Cardiac fibroblast (primary cell): Measurements from ENCODE around the gene PRKAG3.

Experiments
- DNase-seq, 2 donors: peaks; one replicate each; pipeline versions ENCODE4 v3.0.0 to v3.0.0-alpha.2; 2010; ENCODE audit warnings: low read depth in 2 of 2
- H3K4me3 ChIP-seq, 2 donors: replicated peaks in 1 of 2; 1 replicate in 1 of 2; 2 replicates in 1 of 2; pipeline ENCODE4 v1.5.1; 2011; ENCODE audit warnings: low read depth in 2 of 2, low read length in 2 of 2, mild to moderate bottlenecking in 2 of 2, moderate library complexity in 1 of 2
- CTCF ChIP-seq: IDR thresholded peaks from one replicate; pipeline ENCODE4 v1.5.1; 2011; ENCODE audit warnings: low read depth, mild to moderate bottlenecking, low read length, inconsistent platforms

PRKAG3 gene

DNA sequence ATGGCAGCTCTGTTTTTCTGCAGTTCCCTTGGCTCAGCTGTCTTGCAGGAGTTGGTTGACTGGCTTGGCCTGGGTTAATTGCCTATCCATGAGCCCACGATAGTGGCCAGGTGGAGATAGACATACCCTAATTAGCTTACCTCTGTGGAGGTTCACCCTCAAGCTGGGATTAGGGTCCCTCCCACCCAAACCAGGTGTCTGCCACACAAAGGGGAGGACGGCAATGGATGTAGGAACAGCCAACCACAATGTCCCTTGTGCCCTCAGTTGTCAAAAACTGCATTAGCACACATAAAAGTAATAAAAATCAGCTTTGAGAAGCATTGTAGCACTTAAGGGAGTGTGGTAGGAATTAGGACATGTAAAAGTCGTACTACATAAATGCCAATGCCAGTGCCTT is 45.5 kb downstream of the PRKAG3 start:
- DNase-seq = no peak
- H3K4me3 ChIP-seq = no peak overlapping the region
- TF ChIP-seq CTCF = no peak

DNA sequence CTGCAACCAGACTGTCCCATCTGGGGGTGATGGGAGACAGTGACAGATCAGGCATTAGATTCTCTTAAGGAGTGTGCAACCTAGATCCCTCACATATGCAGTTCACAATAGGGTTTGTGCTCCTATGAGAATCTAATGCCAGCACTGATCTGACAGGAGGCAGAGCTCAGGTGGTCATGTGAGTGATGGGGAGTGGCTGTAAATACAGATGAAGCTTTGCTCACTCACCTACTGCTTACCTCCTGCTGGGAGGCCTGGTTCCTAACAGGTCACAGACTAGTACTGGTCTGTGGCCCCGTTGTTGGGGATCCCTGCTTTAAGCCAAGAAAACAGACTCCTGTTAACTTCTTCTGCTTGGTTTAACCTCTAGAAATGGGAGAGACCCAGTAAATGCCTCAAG is 46.5 kb downstream of the PRKAG3 start:
- no peak overlapping the region for H3K4me3 ChIP-seq
- TF ChIP-seq CTCF = no peak
- DNase-seq = no peak

GRCh38 chr2:218783688-218784087 is 47.9 kb downstream of the PRKAG3 start:
- no peak overlapping the region for H3K4me3 ChIP-seq
- DNase-seq = no peak
- TF ChIP-seq CTCF = no peak

GRCh38 chr2:218782528-218782844 is 49.1 kb downstream of the PRKAG3 start:
- H3K4me3 ChIP-seq = peak overlapping the region; percentile 49 to 50
- TF ChIP-seq CTCF = no peak
- DNase-seq = no peak

- DNase-seq = peak; percentile 16 to 32
These were observed 49.7 kb downstream of the PRKAG3 start, which contains the start of gene CYP27A1 for GRCh38 chr2:218781691-218782527. Gene CYP27A1 (plus strand): TSS chr2:218782147. CDS start chr2:218782183, 36 bp downstream.

DNA sequence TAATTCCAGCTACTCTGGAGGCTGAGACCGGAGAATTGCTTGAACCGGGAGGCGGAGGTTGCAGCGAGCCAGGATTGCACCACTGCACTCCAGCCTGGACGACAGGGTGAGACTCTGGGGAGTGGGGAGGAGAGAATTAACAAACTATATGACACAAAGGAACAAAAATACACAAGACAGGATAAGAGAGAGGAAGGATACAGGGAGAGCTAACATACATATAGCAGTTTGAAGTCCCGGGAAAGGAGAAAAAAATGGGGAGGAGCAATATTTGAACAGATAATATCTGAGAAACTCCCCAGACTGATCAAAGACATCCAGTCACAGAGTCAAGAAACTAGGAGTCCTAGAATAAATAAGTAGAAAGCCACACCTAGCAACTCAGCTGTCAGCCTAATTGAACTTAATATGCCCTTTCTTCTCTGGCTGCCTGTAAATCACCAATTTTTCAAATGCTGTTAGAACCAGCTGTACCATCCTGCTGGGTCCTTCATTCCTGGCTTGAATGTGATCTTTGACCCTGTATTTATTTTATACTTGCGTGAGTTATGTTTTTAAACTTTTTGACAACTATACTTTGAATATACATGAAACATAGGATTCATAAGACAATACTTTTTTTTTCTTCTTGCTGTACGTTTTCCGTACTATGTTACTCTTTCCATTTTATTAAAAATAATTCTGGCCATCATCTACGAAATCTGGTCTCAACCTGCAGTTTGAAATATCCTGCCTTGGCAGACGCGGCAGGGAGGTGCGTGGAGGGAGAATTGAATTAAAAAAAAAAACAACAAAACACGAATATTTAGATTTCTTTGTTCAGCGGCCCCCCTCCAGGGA is 50.5 kb downstream of the PRKAG3 start:
- TF ChIP-seq CTCF = no peak
- no peak for DNase-seq

More at GRCh38 chr2:218781691-218782527, 49.7 kb downstream of the PRKAG3 start, which contains the start of gene CYP27A1:
- peak within 1 kb of the TSS; percentile 49 to 50 for H3K4me3 ChIP-seq
- no peak for TF ChIP-seq CTCF

More for the DNA sequence above, 50.5 kb downstream of the PRKAG3 start:
- H3K4me3 ChIP-seq = peak overlapping the region; percentile 49 to 50
